ENCODE data around the gene LRRC7.
A peak's percentile ranks its signal among the peaks of the same experiment; 100 is the strongest.
"Not testable (repeated sequence)": the region's sequence is repeated elsewhere in the genome, so short reads cannot be mapped to it uniquely, and the experiment has no call there.

The LRRC7 gene

DNA sequence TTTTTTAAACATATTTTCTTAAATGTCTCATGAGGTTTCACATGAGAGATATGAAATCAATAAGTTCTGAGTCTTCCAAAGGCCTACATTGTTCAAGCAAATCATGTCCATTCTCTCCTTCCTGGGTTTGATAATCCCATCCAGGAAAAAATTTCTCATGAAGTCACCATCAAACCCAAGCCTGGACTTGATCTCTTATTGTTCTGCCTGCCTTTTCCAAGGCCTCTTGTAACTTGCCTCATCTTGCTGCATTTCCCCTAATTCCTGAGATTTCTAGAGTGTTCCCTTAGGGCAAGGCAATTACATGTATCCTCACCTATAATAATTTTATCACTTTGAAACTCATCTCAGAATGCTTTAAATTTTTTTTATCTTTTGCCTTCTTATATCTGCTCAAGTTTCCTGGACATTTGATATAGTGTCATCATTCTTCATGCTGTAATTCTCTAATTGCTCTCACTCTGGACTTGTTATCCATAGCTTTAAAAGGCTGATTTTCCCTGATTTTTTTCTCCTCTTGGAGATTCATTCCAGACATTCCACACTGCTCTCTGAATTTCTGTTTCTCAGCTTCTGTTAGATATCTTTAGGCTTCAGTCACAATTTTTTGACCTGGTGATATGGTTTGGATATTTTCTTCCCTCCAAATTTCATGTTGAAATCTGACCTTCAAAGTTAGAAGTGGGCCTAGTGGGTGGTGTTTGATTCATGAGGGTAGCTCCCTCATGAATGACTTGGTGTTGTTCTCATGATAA lies 126.4 kb downstream of the LRRC7 start:
- no peak for DNase-seq

DNA sequence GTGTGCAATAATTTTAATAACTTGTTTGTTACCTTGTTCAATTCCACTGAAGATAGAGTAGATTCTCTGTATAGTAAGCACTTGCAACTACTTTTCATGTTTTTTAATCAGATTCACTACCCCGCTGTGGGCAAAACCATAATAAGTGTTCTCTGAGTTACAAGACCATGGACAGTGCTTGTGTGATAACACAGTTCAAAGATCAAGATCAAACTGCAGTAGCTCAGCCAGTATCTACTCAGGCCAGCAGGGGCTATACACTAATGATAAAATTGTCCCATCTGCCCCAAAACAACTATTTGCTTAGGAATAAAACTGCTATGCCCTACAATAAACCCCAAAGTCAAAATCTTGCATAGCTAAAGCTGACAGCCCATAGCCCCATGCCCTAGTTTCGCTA lies 129.6 kb downstream of the LRRC7 start:
- no peak for DNase-seq

DNA sequence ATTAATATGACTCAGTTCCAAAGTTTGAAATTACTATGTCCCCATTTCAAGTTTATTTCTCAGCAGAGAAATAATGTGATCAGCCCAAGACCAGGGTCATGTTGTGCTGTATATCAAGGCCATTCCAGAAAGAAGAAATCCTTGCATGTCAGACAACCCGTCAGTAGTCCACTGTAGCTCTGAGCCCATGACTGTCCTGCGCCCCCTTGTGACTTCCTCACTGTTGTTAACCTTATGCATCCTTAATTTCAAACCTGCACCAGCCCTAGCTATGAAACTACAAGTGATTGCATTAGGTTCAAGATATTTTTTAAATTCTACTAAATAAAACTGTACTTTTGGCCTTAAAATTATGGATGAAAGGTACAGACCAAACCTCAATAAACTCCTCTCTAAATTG lies 133.0 kb downstream of the LRRC7 start:
- DNase-seq, result no peak

DNA sequence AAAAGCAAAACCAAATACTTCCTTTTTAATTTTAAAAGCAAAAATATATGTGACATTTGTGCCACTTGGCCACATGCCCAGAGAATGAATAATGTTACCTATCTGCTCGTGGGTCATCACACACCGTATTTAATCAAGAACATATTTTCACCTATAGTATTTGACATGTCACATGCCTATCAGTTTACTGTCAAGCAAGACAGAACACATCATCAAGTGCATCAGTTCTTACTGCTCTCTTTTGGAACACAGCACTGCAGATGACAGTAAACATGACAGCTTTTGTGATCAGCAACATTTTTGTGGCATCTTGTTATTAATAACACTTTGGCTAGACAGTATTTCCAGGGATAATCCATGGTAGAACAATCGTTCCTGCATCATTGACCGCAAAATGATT lies 134.4 kb downstream of the LRRC7 start:
- DNase-seq, result no peak

- no peak for DNase-seq
Observed at GRCh38 chr1:69706473-69706872, 138.8 kb downstream of the LRRC7 start.

GRCh38 chr1:69707103-69707502 lies 139.4 kb downstream of the LRRC7 start:
- DNase-seq, result peak in 18 of 56 donors; percentile 1 to 53 (median 16)

DNA sequence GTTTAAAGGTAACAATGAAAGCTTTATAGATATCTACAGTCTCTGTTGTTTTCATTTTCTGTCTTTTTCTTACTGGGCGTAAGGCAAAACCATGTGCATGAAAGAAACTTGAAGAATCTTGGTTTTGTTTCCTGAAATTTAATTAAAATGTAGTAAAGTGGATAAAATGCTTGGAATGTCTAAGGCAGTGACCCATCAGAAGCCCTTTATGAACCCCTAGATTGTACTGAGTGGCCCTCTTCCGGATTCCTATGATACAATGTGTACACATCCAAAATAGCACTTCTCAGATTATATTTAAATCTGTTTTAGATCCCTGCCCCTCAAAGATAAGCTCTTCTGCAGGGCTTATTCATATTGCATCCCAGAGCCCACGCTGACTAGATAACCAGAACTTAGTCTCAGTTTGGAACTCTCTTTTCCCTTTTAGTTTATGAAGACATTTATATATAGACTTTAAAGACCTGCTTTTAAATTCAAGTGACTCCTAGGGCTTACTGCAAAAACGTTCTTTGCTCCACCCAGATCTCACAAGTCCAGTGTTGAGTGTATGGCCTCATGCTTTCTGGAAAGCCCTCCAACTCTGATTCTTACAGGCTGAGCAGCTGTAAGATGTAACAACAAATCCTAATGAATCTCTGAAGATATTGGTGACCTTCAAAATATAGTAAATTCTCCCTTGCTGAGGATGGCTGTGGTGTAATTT lies 142.9 kb downstream of the LRRC7 start:
- no peak for DNase-seq

DNA sequence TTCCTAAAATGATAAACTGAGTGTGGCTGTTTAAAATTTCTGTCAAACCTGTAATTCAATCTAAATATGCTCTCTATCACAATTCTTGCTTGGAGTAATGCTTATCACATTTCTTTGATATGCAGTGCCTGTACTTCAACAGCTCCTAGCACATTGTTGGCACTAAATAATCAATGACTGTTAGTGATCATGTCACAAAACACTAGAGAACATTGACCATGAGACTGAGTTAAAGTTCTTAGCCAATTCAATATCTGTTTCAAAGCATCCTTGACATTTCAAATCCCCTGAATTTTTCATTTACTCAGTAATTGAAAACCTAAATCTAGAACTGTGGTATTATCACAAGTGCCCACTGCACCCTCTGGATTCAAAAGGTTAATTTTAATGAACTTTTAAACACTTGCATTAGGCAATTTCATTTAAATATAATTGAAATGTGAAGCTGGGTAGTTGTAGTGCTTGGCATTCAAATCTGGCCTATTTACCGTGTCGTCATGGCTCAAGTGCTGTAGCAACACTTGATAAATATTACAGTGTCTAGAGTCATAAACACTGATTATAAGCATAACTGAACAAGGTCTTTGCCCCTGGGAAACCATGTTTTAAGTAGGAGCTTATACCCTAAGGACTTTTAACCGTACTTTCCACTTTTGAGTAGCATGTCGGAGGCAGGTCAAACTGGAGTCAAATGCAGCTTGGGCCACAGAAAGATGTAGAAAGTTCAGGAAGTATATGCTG lies 143.6 kb downstream of the LRRC7 start:
- DNase-seq, result no peak

- DNase-seq, result not testable (repeated sequence)
Observed at GRCh38 chr1:69717834-69718233, 150.1 kb downstream of the LRRC7 start.

DNA sequence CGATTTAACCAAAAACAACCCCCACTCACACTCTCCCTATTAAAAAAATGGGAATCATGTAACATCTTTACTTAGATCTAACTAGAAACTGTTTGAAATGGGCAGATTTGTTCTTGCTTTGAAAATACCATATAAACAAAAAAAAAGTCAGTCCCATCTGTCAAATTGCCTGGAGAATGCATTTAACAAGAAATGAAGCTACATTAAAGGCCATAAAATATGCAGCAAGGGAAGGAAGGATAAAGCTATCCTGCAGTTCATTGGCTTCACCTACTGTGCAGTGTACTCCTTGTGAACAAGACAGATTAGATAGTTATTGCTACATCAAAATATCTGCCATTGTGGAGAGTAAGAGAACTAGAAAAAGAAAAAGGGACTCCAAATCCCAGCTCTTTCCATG lies 160.5 kb downstream of the LRRC7 start:
- no peak for DNase-seq

DNA sequence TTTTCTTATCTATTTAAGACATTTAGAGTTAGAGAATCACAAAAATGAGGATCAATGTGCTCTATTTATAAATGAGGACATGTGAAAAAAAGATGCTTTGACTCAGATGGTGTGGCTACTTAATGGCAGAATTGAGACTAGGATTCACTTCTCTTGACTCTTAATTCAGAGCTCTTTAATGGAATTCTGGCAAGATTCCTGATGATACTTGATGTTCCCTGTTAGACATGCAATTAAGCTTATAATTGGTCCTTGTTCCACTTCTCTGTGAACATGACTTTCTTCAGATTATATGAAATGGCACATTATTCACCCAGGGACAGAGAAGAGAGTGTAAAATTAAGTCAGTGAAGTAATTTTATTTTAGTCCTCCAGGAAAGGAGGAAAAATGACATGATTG lies 165.3 kb downstream of the LRRC7 start:
- DNase-seq, result no peak

DNA sequence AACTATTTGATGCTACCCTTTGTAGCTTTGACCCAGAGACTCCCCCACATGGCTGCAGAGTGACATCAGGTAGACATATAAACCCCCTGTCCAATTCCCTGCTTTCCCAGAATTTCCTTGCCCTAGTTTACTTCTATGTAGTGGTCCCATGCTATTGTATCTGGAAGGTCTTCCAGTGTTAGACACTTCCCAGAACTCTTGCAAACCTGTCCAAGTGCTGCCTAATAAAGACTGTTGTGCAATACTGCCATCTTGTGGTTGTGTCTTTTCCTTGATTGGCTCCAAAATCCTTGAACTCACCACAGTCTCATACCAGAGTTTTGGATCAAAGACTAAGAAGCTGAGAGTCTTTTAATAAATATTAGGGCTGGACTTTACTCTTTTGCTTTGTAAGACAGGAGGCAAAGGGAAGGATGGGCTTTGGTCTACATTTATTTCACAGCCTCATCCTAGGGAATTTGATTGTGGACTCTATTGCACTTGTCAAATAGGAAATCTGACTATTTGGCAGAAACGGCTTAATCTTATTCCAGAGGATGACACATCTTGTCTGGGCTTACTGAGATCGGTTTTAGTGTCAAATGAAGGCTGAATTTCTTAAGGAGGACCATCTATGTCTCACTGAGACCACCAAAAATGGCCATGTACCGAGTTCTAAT lies 169.9 kb downstream of the LRRC7 start:
- DNase-seq, result peak in 17 of 56 donors; percentile 1 to 57 (median 8)

GRCh38 chr1:69738458-69739250 lies 170.9 kb downstream of the LRRC7 start:
- DNase-seq, result no peak

- no peak for DNase-seq
Observed at GRCh38 chr1:69739251-69739605, 171.5 kb downstream of the LRRC7 start.

GRCh38 chr1:69743146-69743545 lies 175.4 kb downstream of the LRRC7 start:
- DNase-seq, result no peak

DNA sequence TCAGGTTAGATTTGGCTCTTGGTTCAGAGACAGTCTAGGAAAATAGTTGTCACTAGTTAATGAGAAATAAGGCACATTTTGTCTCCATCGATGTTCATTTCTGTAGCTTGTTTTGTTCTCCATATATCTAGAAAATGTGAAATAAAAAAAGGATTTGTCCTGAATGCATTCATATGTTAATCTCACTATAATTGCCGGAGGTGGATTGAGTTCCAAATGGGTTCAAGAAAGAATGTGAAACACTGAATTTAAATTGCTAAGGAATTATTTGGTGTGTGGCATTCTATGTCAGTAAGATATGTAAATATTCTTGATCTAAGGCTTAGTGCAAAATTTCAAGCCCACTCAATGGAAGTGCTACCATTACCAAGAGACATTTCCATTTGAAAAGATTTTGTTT lies 176.7 kb downstream of the LRRC7 start:
- DNase-seq, result no peak

DNA sequence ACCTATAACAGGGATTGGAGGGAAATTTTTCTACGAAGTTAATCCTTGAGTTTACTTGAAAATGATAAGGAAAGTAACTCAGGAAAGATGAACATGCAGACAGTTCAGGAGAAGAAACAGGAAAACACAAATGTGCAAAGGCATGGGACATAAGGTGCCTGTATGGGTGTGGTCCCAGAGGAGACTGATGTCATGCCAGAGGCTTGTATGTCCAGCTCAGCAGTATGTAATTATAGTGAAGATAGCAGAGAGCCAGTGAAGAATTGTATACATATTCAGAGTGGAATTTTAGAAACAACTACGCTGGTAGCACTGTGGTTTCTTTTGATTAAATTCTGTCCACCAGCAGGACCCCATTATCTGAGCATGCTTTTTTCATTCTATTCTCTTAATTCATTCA lies 179.5 kb downstream of the LRRC7 start:
- no peak for DNase-seq

DNA sequence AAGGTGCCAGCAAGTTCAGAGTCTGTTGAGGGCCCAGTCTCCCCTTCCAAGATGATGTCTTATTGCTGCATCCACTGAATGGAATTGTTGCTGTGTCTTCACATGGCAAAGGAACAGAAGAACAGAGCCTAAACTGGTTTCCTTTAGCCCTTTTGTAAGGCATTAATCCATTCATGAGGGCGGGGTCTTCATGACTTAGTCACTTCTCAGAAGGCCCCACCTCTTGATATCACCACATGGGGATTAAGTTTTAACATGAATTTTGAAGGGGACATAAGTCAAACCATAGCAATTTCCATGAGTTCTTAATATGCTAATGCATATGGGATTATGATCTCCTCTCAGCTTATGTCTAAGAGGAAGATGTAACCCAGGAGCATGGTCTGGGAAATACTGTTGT lies 182.9 kb downstream of the LRRC7 start:
- no peak for DNase-seq

DNA sequence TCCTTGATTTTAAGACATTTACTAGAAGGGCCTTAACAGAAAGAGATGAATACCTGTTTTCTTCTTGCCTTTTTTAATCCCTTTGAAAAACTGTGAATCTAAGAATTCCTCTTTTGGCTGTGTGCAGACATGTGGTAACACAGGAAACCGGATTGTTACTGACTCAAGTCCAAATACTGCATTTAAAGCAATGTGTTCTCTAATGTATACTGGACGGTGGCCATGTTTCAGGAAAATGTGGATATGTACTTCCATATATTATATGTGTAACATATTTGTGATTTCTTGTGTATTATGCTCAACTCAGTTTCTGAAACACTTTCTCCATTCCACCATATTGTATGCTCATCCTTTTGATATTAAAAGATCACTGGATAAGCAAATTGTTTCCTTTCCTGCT lies 185.1 kb downstream of the LRRC7 start:
- no peak for DNase-seq

DNA sequence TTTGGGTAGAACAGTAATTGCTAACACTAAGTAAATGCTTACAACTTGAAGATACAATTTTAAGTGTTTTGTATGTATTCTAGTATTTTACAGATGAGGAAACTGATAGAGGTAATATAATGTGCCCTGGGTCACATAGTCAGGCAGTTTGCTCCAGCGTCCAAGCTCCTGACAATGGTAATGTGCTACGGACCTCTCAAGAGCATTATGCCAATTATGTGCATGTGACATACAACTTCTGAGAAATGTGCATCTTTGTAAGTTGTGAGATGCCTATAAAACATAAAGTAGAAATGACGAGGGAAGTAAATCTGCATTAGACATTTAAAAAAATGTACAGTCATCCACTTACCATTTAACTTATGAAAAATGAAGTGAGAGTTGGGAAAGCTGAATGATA lies 186.8 kb downstream of the LRRC7 start:
- no peak for DNase-seq

GRCh38 chr1:69755647-69756046 lies 187.9 kb downstream of the LRRC7 start:
- no peak for DNase-seq
